ENCODE results near the gene TMED9. TPM values are rescaled to one million over a fixed set of nuclear protein-coding genes. Genes with fewer than 3 reads are reported as not detected.

TMED9 gene
- total RNA-seq, 2 experiments from 2014 or later: 81.0 to 83.2 TPM

DNA sequence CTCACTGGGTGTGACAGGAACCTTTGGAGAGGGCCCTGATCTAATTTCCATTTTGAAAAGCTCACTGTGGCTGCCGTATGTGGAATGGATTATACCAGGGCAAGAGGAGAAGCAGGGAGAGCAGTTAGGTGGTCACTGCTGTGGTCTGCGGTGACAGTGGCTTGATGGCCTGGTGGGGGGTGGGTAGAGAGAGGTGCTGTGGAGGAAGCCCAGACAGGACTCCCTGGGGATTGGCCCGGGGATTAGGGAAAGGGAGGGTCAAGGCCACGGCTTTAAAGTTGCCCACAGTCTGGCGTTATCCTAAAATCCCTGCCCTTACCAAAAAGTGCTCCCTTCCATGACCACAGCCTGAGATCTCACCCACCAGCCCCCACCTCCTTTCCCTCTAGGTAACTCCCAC is 12.7 kb downstream of the TMED9 start:
- Mint-ChIP-seq H3K27me3 (no peaks in the 10 kb centered on the region), H3K4me1 (peaks cover 14% of the 10 kb centered on the region), H3K4me3 (no peak overlapping the region), H3K9me3 (no peaks in the 10 kb centered on the region), H3K27ac (no peak overlapping the region), H3K36me3 (no peaks in the 10 kb centered on the region)
- DNase-seq (no peak), ATAC-seq (ENCODE audit: low read depth) (no peak)
- POLR2A ChIA-PET: no interaction called here

- Mint-ChIP-seq H3K36me3 (no peaks in the 10 kb centered on the region), H3K27ac (no peak overlapping the region), H3K9me3 (no peaks in the 10 kb centered on the region), H3K4me1 (peaks cover 14% of the 10 kb centered on the region), H3K27me3 (no peaks in the 10 kb centered on the region), H3K4me3 (no peak overlapping the region)
- POLR2A ChIA-PET: no interaction called here
- DNase-seq: no peak
- no peak for ATAC-seq (ENCODE audit: low read depth)
These were observed 13.1 kb downstream of the TMED9 start for GRCh38 chr5:177605078-177605477.

- Mint-ChIP-seq H3K4me1 (peaks cover 11% of the 10 kb centered on the region), H3K27me3 (no peaks in the 10 kb centered on the region), H3K9me3 (no peaks in the 10 kb centered on the region), H3K27ac (peak overlapping the region; percentile 55), H3K4me3 (no peak overlapping the region), H3K36me3 (no peaks in the 10 kb centered on the region)
- no peak for DNase-seq
- ATAC-seq (ENCODE audit: low read depth): no peak
- POLR2A ChIA-PET: no interaction called here
These were observed 13.7 kb downstream of the TMED9 start for GRCh38 chr5:177605667-177606066.

DNA sequence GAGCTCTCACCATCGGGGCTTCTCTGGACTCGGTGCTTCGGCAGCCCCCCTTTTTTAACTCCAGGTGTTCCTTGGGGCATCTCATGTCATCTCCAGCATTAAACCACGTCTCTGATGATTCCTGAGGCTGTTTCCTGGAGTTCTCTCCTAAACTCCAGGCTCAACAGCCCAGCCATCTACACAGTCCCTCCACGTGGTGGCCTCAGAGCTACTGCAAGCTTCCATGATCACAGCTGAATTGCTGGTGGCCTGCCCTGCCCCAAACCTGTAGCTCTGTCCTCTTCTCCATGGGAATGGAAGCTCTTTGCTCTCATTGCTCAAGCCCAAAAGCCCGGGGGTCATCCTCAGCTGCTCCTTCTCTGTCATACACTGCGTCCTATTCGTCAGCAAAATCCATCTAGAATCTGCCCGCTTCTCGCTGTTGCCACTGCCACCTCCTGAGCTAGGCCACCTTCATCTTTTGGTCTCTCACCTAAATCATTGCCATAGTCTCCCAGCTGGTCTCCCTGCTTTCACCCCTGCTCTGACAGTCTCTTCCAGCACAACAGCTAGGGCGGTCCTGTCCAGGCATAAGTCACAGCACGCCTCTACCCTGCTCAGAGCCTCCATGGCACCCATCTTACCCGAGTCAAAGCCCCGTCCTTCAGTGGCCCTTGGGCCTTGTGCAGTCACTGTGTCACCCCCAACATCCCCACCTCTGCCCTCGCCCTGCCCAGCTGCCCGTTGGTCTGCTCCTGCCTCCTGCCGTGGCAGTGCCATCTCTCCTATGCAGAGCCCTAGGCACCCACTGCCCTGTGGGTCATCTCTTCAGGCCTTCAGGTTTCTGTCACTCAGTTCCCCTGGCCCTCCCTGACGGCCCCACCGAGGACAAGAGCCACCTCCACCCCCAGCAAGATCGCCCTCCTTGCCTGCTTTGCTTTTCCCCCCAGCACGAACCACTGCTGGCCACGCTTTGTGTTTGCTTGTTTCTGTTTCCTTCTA is 14.4 kb downstream of the TMED9 start:
- POLR2A ChIA-PET: no interaction called here
- Mint-ChIP-seq H3K27me3 (no peaks in the 10 kb centered on the region), H3K9me3 (no peaks in the 10 kb centered on the region), H3K27ac (peak overlapping the region; percentile 18), H3K4me3 (no peak overlapping the region), H3K36me3 (no peaks in the 10 kb centered on the region), H3K4me1 (peaks cover 8% of the 10 kb centered on the region)
- no peak for DNase-seq
- ATAC-seq (ENCODE audit: low read depth): no peak

DNA sequence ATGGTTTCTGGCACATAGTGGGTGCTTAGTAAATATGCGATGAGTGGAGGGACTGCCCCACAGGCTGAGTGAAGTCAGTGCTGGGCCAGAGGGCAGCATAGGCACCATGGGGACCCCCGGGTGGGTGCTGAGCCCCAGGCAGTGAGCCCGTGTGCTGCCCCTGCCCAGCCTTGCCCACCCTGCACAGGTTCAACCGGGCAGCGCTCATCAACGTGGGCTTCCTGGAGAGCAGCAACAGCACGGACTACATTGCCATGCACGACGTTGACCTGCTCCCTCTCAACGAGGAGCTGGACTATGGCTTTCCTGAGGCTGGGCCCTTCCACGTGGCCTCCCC is 15.1 kb downstream of the TMED9 start:
- Mint-ChIP-seq H3K4me3 (no peak overlapping the region), H3K27me3 (no peaks in the 10 kb centered on the region), H3K36me3 (no peaks in the 10 kb centered on the region), H3K9me3 (no peaks in the 10 kb centered on the region), H3K27ac (no peak overlapping the region), H3K4me1 (peaks cover 5% of the 10 kb centered on the region)
- POLR2A ChIA-PET: no interaction called here
- ATAC-seq (ENCODE audit: low read depth) (no peak), DNase-seq (no peak)

- Mint-ChIP-seq H3K27ac (peak overlapping the region; percentile 16), H3K4me3 (no peak overlapping the region), H3K4me1 (peaks cover 4% of the 10 kb centered on the region), H3K27me3 (no peaks in the 10 kb centered on the region), H3K36me3 (peaks cover 2% of the 10 kb centered on the region), H3K9me3 (no peaks in the 10 kb centered on the region)
- ATAC-seq (ENCODE audit: low read depth) (peak; percentile 87), DNase-seq (peak; percentile 72)
- POLR2A ChIA-PET: no interaction called here
These were observed 15.6 kb downstream of the TMED9 start for GRCh38 chr5:177607452-177608192.

DNA sequence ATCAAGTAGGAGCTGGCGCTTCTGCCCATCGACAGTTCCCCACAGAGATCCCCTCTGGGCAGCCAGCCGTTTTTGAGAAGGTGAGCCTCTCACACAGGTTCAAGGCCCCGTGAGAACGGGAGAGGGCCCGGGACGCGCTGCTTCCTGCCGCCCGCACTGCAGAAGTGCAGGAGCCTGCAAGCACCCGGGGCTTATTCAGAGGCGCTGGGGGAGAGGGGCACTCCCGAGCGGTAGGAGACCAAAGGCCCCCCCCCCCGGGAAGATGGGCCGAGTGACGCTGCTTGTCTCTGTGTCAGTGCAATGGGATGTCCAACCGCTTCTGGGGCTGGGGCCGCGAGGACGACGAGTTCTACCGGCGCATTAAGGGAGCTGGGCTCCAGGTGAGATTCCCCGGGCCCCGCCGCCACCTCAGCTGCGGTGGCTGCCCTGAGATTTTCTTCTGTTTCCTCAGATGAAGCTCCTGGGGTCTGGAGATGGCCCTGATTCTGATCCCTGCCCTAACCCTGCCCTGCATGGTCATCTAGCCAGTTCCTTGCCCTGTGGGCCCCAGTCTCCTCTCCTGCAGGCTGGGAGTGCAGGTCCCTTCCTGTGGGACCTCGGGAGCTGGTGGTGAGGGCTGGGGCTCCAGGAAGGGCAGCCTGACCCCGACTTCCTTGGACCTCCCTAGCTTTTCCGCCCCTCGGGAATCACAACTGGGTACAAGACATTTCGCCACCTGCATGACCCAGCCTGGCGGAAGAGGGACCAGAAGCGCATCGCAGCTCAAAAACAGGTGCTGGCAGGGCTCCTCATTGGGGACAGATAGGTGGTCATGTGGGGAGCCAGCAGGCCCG is 16.5 kb downstream of the TMED9 start:
- ATAC-seq (ENCODE audit: low read depth) (no peak), DNase-seq (no peak)
- Mint-ChIP-seq H3K4me3 (no peak overlapping the region), H3K9me3 (no peaks in the 10 kb centered on the region), H3K4me1 (peaks cover 5% of the 10 kb centered on the region), H3K36me3 (peaks cover 2% of the 10 kb centered on the region), H3K27me3 (no peaks in the 10 kb centered on the region), H3K27ac (peak overlapping the region; percentile 16)
- POLR2A ChIA-PET: no interaction called here

GRCh38 chr5:177609076-177610059 is 17.4 kb downstream of the TMED9 start:
- Mint-ChIP-seq H3K36me3 (peaks cover 2% of the 10 kb centered on the region), H3K27me3 (no peaks in the 10 kb centered on the region), H3K9me3 (no peaks in the 10 kb centered on the region), H3K27ac (no peak overlapping the region), H3K4me1 (peaks cover 5% of the 10 kb centered on the region), H3K4me3 (no peak overlapping the region)
- DNase-seq (no peak), ATAC-seq (ENCODE audit: low read depth) (no peak)
- POLR2A ChIA-PET: no interaction called here

DNA sequence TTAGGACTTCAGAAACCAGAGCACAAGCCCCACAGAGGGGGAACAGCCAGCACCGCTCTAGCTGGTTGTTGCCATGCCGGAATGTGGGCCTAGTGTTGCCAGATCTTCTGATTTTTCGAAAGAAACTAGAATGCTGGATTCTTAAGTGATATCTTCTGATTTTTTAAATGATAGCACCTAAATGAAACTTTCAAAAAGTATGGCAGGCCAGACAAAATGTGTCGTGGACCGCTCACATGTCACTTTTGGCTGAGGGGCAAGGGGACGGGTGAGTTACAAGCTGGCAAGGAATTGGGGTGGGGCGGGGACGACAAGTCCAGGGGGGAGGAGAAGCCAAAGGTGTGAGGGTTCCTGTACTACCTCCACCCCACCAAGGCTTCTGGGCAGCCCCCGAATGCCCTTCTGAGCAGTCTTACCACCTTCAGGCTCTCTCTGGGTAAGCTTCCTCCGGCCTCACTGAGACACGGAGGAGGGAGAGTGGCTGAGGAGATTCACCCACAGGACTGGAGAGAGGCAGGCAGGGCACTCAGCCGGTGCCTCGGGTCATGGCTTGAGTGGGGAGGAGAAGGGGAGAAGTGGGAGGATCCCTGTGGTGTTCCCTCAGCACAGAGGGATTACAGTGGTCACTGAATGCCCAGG is 18.2 kb downstream of the TMED9 start:
- ATAC-seq (ENCODE audit: low read depth) (no peak), DNase-seq (no peak)
- no peaks in the 10 kb centered on the region for H3K27me3 Mint-ChIP-seq
- POLR2A ChIA-PET: no interaction called here
- H3K27ac Mint-ChIP-seq: no peak overlapping the region
- H3K9me3 Mint-ChIP-seq: no peaks in the 10 kb centered on the region
- H3K4me1 Mint-ChIP-seq: peaks cover 5% of the 10 kb centered on the region
- H3K4me3 Mint-ChIP-seq: no peak overlapping the region
- H3K36me3 Mint-ChIP-seq: peaks cover 2% of the 10 kb centered on the region

DNA sequence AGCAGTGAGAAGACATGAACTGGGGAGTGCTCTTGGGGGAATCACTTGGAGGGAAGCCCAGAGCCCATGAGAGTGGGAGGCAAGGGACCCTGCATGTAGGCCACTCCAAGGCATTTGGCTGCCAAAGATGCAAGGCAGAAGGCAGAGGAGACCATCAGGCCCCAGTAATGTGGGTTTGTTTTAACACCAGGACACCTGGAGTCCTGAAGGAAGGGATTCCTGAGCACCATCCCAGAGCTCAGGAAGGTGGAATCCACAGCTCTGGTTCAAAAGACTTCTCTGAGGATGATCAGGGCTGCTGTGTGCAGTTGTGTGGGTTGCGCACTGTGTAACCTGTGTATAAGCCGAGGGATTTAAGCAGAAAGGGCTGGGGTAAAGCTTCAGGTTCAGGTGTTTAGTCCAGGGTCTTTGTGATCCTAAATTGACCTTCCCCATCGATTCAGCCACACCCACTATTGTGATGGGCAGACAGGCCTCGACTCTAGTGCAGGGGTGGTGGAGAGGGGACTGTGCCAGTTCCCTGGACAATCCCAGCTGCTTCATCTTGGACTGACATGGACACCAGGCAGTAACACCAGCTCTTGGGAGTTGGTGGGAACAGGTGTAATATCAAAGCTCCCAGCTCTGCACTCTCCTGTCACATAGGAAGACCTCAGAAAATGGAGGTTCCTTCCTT is 18.9 kb downstream of the TMED9 start:
- H3K27ac Mint-ChIP-seq: no peak overlapping the region
- POLR2A ChIA-PET: interaction anchor here (0.6 kb wide), 1 partner anchor 130 kb away, joined by 4 read pairs; no protein-coding TSS in a partner anchor

DNA sequence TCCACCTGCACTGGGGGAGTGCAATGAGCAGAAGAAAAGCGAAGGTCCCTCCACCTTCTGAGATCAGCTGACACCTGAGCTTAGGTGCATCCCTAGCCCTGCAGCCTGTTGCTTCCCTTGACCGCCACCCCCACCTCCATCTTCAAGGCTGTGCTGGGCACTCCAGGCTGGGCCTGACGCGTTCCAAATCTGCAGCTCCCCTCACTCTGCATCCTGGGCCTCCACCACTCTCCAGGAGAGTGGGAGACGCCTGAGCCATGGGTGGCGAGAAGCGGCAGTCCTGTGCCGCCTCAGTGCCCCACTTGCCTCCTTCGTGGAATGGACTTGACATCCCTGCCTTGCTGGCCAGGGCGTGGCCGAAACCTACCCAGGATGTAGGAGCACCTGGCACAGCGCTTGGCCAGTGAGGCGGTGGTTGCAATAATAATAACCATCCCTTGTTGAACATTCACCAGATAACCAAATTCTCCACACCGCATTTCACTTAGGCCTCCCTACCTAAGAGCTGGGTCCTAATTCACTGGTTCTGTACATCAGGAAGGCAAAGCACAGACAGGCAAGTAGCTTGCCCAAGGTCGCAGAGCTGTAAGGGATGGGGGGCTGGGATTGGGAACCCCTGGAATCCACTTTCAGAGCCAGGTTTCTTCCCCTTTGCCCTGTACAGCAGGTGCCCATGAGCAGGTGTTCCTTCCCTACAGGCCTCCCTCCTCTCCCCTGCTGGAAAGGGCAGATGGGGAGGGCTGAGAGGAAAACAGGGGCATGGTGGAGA is 19.6 kb downstream of the TMED9 start:
- H3K9me3 Mint-ChIP-seq: no peaks in the 10 kb centered on the region
- no peak overlapping the region for H3K4me3 Mint-ChIP-seq
- no peak overlapping the region for H3K27ac Mint-ChIP-seq
- ATAC-seq (ENCODE audit: low read depth) (no peak), DNase-seq (no peak)
- no peaks in the 10 kb centered on the region for H3K27me3 Mint-ChIP-seq
- peaks cover 5% of the 10 kb centered on the region for H3K4me1 Mint-ChIP-seq
- POLR2A ChIA-PET: interaction anchor here (0.6 kb wide), 1 partner anchor 131 kb away, joined by 4 read pairs; no protein-coding TSS in a partner anchor
- peaks cover 5% of the 10 kb centered on the region for H3K36me3 Mint-ChIP-seq

More for the DNA sequence above, 18.9 kb downstream of the TMED9 start:
- Mint-ChIP-seq H3K4me1 (peaks cover 5% of the 10 kb centered on the region), H3K9me3 (no peaks in the 10 kb centered on the region), H3K4me3 (no peak overlapping the region), H3K27me3 (no peaks in the 10 kb centered on the region), H3K36me3 (peaks cover 2% of the 10 kb centered on the region)
- ATAC-seq (ENCODE audit: low read depth) (no peak), DNase-seq (no peak)

All from activated naive CD8-positive, alpha-beta T cell treated with anti-CD3 and anti-CD28 coated beads, Interleukin-2, amount 10 ng/mL, durations not matched to agents 7 days and 5 days (primary cell).